GM21447 (cell line): Measurements from ENCODE around the gene SMYD3.

Source experiments
- ATAC-seq: cut with Tn5 transposase; IDR thresholded peaks from one replicate; pipeline ENCODE4 v1.9.1; 2021; ENCODE audit not compliant: unreplicated experiment

SMYD3 gene

DNA sequence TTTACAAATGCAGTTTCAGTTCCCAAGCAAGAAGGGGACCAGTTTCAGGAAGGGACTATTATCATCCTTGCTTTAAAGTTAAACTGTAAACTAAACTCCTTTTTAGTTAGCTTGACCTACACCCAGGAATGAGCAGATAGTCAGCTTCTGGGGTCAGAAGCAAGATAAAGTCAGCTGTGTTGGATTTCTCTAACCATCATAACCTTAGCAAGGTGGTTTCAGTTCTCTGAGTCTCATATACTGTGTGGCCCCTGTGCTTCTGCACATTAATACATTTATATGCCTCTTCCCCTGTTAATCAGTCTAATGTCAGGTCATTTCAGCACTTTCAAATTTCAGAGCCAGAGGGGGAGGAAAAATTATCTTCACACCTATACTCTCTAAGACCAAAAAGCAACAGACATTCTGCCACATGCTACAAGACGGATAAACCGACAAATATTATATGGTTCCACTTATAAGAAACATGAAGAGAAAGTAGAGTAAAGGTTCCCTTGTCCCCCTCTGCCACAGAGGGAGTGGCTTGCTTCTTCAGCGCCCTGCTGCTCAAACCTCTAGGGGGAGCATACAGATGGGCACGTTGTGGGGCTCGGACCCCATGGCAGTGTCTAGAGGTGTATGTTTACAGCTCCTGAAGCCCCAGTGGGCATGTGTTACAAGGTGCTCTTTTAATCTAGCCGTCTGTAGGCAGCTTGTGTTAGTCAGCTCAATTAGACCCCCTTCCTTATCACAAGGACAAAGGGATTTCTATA, 89.1 kb downstream of the SMYD3 start:
- ATAC-seq = no peak

DNA sequence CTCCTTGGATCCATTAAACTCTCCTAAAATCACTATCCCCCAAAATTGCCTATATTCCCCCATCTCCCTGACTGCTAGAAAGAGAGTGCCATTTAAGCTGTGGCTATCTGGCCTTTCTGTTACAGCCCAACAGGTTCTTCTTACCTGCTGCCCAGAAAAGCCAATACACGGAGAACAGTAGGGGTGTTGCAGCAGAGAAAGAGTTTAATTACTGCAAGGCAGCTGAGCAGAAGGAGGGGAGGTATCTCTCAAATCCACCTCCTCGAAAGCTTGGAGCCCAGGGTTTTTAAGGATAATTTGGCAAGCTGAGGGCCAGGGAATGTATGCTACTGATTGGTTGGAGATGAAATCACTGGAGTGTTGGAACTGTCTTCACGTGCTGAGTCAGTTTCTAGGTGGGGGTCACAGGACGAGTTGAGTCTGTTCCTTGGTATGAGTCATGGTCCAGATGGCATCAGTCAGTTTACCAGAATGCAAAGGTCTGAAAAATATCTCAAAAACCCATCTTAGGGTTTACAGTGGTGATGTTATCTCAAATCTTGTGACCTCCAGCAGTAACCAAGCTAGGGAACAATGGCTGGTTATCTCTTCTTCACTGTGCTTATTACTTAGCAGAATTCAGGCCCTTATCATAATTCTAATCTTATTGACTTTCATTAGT, 89.8 kb downstream of the SMYD3 start:
- no peak for ATAC-seq

DNA sequence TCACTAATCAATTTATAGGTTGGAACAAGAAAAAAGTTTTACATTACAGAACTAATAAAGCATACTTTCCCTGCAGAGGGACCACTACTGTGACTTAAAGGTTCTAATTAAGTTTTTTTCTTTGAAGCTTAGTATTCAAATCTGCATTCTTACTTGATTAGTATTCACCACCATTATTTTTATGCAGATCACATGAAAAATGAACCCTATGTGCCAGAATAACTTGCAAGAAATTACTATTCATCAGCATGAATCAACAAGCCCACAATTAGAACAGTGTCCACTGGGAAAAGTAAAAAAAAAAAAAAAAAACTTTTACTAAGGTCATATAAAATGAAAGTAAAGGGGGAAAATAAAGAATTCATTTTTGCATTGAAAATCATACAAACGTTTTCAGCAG, 90.8 kb downstream of the SMYD3 start:
- no peak for ATAC-seq

DNA sequence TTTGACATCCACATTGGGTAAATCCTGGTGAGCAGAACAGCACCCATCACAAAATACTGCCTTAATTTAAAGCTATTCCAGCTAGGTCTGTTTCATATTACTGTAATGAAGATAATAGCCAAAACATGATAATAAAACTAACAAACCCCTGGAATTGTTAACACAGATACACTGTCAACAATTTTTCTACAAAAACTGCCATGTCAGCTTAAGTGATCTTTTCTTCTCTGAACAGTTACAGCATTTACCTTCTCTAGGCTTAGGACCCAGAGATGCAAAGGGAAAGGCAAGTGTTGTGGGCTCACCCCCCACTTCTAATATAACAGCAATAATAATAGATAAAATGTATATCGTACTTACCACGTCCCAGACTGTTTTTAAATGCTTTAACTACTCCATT, 92.1 kb downstream of the SMYD3 start:
- no peak for ATAC-seq

DNA sequence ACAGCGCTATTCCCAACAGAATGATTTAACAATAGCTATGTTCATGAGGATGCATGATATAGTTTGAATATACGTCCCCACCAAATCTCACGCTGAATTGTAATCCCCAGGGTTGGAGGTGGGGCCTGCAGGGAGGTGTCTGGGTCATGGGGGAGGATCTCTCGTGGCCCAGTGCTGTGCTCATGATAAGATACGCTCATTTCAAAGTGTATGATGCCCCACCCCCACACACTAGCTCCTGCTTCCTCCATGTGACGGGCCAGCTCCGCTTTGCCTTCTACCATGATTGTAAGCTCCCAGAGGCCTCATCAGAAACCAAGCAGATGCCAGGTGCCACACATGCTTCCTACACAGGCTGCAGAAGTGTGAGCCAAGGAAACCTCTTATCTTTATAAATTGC, 93.6 kb downstream of the SMYD3 start:
- no peak for ATAC-seq

DNA sequence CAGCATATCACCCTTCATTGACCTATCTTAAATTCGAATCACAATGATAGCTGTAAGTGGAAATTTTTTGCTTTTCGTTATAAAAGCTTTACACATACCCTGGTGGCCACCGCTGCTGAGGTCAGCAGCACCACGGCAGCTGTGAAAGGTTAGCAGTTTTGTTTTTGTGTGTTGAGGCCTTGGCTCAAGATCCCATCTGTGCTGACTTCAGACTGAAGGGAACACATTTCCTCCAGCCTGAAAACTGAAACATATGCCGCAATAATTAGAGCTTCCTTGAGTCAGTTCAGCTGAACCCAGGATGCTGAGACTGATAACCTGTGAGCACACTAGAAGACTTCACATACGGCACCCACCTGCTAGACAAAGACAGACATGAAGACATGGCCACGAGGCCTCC, 103.0 kb downstream of the SMYD3 start:
- no peak for ATAC-seq

DNA sequence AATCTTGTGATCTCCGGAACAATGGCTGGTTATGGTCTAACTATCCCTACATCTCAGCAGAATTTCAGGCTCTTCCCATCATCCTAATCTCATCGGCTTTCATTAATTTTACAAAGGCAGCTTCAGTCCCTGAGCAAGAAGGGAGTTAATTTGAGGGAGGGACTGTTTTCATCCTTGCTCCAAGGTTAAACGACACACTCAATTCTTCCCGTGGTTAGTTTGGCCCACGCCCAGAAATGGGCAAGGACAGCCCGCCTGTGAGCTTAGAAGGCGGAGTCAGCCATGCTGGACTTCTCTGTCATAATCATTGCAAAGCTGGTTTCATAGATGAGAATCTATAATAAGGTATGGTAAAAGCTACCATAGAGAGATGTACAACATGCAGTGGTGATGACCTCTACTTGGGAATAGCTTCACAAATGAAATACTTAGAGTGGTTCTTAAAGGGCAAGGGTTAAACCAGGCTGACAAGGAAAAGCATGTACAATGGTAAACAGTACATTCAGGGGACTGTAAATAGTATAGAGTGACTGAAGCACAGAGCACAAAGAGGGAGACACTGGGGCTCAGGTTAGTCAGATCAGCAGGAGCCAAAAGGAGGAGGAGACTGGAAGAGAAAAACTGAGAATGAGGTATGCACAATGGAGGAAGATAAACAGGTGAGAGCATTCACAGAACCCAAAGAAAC, 108.8 kb downstream of the SMYD3 start:
- no peak for ATAC-seq

DNA sequence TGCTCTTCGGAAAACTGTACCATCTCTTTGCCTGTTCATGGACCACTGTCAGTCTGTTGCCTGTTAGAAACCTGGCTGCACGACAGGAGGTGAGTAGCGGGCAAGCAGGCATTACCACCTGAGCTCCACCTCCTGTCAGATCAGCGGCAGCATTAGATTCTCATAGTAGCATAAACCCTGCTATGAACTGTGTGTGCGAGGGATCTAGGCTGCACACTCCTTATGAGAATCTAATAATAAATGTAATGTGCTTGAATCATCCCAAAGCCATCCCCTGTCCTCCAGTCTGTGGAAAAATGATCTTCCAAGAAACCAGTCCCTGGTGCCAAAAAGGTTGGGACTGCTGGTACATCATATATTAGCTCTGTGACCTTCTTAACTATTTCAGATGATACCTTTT, 110.0 kb downstream of the SMYD3 start:
- ATAC-seq = no peak

DNA sequence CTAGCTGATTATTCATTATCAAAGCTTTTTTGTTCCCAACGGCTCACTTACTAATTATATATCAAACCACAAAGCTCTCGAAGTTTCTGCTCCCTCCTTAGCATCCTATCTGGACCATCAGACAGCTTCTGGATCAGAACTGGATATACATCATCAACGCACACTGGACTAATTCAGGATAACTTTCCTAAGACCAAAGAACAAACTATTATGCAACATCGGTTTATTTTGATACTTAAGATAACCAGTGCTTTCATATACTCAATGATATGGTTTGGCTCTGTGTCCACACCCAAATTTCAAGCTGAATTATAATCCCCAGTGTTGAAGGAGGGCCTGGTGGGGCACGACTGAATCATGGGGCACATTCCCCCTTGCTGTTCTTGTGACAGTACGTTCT, 110.8 kb downstream of the SMYD3 start:
- ATAC-seq = no peak

DNA sequence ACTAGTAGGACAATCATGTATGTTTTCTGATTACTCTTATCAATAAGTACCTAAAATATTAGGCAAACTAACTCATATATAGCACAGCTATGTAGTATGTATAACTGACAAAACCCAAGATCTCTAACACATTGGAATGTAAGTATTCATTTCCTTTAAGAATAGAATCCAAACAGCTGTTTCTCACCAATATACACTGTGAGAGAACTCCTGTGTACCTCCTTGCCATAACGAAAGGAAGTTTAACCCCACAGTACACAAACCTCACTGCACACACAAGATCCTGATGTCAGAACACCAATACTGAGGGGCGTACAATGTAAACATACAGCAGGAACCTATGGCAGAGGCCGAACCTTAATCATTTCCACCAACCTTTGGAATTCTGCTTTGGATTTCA, 113.0 kb downstream of the SMYD3 start:
- no peak for ATAC-seq

DNA sequence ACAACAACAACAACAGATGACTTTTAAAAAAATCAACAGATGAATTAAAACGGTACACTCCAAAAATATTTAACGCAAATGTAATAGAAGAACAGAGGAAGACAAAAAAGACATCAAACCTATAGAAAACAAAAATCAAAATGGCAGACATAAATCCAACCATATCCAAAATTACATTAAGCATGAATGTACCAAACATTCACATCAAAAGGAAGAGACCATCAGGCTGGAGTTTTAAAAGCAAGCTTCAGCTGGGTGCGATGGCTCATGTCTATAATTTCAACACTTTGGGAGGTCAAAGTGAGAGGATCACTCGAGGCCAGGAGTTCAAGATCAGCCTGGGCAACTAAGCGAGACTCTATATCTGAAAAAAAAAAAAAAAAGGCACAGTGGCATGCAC, 116.2 kb downstream of the SMYD3 start:
- no peak for ATAC-seq

DNA sequence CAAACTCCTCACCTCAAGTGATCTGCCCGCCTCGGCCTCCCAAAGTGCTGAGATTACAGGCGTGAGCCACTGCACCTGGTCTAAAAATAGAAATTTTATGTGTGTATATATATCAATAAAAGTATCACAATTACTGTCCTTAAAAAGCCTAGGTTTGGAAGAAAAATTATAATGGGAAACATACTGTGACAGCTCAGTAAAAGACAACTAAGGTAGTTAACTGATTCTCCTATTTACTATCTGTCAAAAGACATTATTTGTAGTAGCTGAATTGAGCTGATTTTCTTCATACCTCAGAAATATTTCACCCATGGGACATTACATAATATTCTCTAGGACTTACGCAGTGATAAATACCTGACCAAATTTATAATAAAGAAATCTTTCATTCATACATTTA, 122.5 kb downstream of the SMYD3 start:
- ATAC-seq = no peak

DNA sequence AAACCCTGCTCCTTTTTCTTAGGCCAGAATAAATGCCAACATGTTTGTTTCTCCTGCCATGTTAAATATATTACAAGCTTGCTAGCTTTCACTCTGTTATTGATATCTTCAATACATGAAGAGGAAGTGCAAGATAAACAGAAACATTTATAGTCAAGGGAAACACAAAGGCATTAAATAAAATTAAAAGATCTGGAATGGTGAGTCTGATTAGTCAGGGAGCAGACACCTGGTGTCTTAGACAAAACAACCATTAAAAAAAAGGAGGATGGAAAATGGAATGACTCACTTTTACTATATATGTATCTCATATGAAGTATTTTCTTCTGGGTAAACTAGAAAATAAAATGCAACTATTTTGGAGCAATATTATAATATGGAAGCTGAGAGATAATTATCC, 123.3 kb downstream of the SMYD3 start:
- no peak for ATAC-seq

DNA sequence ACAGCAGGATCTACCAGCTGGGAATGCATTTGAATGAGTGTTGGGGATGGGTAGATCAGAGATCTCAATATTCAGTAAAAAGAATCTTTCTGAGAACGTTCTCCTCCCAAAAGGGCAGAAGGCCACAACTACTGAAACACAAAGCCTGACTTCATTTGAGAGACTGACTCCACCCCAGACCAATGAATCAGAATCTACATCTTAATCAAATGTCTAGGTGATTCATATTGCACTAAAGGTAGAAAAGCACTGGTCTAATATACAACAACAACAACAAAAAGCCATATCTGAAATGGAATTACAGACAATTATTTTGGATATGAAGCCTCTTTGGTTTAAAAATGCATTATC, 123.9 kb downstream of the SMYD3 start:
- no peak for ATAC-seq

DNA sequence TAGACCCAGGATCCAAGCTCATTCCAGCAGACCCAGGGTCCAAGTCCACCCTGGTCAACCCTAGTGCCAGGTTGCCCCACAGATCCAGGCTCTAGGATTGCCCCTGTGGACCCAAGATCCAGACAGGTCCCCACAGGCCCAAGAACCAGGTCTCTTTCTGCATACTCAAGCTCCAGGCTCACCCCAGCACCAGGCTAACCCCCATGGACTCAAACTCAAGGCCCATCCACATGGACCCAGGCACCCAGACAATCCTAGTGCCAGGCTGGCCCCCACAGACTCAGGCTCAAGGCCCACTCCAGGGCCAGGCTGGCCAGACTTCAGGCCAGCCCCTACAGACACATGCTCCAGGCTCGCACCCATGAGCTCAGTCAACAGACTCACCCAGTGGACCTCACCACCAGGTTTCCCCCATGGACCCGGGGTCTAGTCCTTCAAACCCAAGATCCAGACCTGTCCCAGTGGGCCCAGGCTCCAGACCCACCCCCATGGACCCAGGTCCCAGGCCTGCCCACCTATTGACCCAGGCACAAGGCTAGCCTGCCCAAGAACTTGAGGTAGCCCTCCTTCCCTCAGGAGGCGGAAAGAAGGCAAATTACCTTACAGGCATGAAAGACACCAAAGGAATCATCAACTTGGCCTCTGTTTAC, 124.4 kb downstream of the SMYD3 start:
- no peak for ATAC-seq

DNA sequence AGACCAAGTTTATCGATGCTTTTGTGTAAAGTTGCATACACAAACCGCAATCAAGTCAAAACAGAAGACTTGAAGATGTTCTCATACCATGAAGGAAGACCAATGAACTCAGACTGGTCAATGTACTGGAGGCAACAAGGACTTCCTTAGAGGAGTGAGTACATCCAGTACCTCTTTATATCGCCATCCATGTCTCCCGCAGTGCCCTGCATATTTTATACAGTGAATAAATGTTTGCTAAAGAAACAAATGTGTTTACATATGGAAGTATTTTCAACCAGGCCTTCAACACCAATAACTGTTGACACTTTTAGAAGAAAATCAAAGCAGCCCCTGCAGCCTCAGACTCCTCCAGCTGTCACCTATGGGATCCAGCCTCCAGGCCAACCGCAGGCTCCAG, 125.6 kb downstream of the SMYD3 start:
- no peak for ATAC-seq

DNA sequence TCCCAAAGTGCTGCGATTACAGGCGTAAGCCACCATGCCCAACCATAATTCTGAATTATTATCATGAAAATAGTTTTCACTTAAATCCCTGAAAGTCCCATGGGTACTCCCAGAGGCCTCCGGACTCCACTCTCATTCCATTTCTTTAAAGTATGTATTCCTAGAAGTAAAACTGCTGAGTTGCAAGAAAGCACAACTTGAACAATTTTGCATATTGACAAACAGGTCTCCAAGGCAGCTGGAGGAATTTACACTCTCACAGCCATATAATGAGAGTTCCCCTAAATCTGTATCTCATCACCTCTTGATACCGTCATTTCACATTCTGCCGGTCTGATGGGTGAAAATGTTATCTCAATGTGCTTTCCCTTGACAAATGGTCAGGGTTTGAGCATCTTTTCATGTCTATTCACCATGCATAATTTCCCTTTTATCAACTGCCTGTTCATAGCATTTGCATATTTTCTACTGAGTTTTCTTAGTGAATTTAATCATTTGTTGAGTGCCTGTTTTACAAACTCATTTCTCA, 129.4 kb downstream of the SMYD3 start:
- ATAC-seq = no peak

DNA sequence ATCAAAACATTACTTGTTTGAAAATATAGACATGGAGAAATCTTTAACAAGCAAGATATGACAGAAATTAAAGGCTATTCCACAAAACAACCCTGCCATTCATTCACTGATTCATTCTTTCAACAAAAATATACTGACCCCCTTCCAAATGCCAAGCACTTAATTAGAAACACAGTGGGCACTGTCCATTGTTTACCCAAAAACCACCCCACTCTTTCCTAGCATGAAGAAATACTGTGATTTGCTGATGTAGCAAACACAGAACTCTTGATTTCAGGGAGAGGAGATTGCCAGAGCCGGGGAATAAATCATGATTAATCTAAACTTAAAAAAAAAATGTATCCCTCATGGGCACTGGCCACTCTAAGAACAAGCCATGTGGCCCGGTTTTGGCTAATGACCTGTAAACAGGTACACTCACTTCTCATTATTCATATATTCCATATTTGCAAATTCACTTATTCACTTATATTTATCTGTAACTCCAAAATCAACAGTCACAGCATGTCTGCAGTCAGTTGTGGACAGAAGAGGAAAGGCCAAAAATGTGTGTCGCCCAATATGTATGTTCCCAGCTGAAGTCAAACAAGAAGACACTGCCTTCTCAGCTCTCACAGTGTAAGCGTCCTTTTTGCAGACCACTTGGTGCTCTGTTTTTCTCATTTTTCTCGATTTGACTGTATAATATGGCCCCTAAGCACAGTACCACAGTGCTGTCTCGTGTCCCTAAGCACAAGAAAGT, 133.1 kb downstream of the SMYD3 start:
- ATAC-seq = no peak

DNA sequence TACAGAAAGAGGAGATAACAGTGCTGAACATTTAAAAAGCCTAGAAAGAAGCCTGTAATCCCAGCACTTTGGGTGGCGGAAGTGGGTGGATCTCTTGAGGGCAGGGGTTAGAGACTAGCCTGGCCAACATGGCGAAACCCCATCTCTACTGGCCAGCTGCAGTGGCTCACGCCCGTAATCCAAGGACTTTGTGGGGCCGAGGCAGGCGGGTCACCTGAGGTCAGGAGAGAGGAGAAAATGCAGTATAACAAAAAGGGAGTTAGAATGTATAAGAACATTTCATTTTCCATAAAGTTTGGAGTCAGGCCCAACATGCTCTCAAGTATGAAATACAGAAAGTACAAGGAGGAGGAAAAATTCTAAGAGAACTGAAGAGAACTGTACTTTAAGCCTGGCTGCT, 134.5 kb downstream of the SMYD3 start:
- no peak for ATAC-seq

DNA sequence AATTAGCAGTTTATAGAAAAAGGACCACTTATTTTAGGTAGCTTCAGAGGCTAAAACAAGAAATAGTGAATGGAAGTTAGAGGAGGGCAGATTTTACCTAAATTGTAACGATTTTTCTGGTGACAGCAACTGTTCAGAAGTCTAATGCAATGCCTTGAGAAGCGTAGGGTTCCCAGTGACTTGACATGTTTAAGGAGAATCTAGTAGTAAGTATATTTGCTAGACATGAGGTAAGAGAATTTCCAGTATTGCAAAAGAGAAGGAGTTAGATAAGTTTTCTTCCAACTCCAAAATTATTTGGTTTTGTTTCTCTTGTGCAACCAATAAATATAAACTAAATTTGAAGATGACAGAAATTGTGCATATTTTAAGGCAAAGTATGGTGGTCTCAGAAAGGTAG, 140.0 kb downstream of the SMYD3 start:
- ATAC-seq = no peak

DNA sequence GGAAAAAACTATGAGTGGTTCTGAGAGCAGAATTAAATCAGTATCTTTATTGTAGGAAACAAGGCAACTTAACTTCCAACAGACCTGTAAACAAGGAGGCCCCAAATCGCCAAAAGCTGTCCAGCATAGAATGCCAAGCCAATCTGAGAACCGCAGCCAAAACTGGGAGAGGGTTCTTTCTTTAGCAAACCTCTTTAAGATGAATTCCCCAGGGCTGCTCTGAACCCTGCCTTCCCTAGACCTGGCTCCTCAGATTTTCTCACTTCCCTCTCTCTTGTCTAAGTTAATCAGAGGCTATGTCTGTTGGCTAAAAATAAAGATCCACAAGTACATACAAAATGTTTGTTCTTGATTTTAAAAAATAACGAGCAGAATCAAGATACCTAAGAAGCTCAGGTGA, 141.4 kb downstream of the SMYD3 start:
- ATAC-seq = peak; percentile 48
